ENCODE data around the gene ANKMY2.
"Not testable (repeated sequence)": the region's sequence is repeated elsewhere in the genome, so short reads cannot be mapped to it uniquely, and the experiment has no call there.

ANKMY2 gene

GRCh38 chr7:16659854-16660497 lies 14.4 kb upstream of the ANKMY2 start:
- not testable (repeated sequence) for DNase-seq (ENCODE audit: low read depth in 2 of 2, low spot score in 1 of 2)

DNA sequence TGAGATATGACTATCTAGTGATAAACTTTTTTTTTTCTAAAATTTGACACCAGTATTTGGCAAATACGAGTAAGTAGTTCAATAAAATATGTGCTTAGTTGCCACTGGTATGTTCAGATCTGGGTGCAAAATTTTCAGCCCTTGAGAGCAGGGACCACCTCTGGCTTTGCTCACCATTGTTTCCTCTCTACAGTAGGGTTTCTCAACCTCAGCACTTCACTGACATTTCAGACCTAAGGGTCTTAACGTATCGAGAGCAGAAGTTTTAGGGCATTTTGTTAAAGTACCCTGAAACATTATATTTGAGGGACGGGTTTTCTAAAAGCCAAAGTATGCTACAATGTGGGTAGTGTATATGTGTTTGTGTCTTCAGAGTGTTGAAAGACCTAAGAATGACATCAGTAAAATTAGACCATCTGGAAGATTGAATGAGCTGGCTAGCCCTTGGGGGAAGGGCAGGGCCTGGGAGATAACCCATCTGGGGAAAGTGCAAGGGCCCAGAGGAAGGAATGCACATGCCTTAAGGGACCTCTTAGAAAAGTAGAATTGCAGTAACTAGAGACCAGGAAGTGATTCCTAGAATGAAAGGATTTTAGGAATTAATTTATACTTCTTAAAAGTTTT lies 12.2 kb upstream of the ANKMY2 start:
- no peak for DNase-seq (ENCODE audit: low read depth in 2 of 2, low spot score in 1 of 2)

GRCh38 chr7:16656141-16656540 lies 10.6 kb upstream of the ANKMY2 start:
- DNase-seq (ENCODE audit: low read depth in 2 of 2, low spot score in 1 of 2): no peak

DNA sequence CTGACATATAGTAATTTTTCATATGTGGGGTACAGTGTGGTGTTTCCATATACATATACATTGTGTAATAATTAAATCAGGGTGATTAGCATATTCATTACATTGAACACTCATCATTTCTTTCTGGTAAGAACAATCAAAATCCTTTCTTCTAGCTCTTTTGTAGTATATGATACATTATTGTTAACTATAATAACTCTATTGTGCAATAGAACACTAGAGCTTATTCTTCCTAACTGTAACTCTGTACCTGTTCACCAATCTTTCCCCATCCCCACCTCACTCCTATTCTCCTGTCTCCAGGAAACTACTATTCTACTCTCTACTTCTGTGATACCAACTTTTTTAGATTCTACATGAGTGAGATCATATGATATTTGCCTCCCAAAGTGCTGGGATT lies 9.8 kb upstream of the ANKMY2 start:
- no peak for DNase-seq (ENCODE audit: low read depth in 2 of 2, low spot score in 1 of 2)

DNA sequence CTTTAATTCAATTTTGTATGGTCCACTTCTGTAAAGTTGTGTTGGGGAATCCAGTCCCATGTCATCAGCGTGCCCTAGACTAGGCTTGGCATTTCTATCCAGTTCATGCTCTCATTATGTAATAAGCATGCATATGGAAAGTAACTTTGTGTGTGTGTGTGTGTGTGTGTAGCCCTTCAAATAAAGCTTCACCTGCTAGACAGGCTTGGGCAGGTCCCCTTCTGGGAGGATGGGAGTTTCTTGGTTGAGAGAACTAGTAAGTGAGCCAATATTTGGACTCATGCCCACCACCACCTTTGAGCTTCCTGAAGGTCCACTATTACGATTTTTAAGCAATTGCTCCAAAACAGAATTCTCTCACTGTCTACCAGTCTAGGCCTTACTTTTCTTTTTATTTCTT lies 7.3 kb upstream of the ANKMY2 start:
- no peak for DNase-seq (ENCODE audit: low read depth in 2 of 2, low spot score in 1 of 2)

GRCh38 chr7:16652240-16652583 lies 6.7 kb upstream of the ANKMY2 start:
- DNase-seq (ENCODE audit: low read depth in 2 of 2, low spot score in 1 of 2): no peak

DNA sequence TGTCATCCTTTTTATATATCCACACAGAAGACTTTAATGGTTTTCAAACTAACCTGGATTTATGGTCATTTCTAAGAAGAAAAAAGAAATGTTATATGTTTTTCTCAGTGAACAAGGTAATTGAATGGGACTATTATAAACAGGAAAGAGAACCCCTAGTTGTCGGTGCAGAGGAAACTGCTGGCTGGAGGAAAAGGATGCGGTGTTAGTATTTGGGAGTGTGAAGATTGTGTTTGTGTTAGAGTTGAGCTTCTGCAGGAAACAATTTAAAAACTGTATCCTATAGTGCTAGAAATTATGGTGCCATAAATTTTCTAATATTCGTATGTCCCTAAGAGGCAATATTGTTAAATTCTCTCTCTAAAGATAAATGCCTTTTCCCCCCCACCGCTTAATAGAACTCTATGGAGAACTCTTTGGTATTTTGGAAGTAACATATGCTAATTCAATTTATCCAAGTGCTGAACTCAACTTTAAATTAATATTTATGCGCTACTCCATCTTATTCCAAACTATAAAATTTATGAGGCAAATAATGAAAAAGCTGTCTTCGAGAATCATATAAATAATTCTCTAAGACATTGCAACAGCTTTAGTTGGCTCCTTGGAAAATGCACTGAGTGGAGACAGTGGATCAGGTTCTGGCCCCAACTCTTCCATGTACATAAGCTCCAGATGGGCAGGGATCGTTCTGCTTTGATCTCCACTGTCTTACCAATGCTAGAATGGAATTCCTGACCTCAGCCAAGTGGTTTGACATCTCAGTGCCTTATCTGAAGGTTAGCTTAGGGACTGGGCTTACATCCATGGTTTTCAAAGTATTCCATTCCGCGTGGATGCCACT lies 6.1 kb upstream of the ANKMY2 start:
- DNase-seq (ENCODE audit: low read depth in 2 of 2, low spot score in 1 of 2): no peak

- DNase-seq (ENCODE audit: low read depth in 2 of 2, low spot score in 1 of 2): no peak
Measured at GRCh38 chr7:16650266-16650665, 4.7 kb upstream of the ANKMY2 start.

DNA sequence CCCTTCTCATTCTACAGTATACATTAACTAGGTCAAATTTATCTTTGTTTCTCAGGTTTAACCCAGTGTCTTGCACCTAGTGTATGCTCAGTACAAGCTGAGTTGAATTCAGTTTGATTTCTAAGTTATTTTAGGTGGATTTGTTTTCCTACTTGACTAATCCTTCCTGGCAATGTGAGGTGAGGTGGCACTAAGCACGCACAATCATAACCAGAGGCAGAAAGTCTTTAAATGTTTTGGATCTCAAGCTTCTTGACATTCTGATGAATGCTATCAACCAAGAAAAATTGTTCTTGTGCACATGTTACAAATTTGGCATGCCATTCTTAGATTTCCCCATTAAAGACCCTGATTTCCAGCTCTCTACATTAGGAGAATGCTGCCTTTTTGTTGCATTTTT lies 3.6 kb upstream of the ANKMY2 start:
- DNase-seq (ENCODE audit: low read depth in 2 of 2, low spot score in 1 of 2): no peak

- no peak for DNase-seq (ENCODE audit: low read depth in 2 of 2, low spot score in 1 of 2)
Measured at GRCh38 chr7:16648551-16648950, 3.0 kb upstream of the ANKMY2 start.

DNA sequence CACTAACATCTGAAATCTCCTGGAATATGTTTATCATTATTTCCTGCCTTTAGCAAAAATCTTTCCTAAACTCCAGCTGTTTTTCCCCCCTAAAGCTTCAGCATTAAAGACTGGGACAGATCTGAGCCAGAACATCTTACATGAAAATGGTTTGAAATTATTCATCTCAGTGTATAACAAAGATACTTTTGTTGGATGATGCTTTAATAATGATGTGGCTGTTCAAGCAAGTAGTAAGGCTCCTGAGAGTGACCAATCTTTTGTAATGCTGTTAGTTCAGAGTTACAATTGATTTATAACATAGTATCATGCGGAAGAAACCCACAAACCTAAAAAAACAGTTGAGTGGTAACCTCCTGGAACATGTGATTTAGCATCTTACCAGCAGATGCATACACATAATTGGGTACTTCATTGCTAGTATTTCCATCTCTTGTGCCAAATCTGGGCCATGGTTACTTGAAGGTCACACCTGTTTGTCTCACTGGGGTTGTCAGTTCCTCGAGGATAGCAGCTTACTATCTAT lies 1.9 kb upstream of the ANKMY2 start:
- DNase-seq (ENCODE audit: low read depth in 2 of 2, low spot score in 1 of 2): no peak

- no peak for DNase-seq (ENCODE audit: low read depth in 2 of 2, low spot score in 1 of 2)
Measured at GRCh38 chr7:16646472-16647072, 1.0 kb upstream of the ANKMY2 start.

GRCh38 chr7:16644636-16645592 lies 640 bp downstream of the ANKMY2 start:
- peak in 1 of 2 donors; percentile 32 for DNase-seq (ENCODE audit: low read depth in 2 of 2, low spot score in 1 of 2)

DNA sequence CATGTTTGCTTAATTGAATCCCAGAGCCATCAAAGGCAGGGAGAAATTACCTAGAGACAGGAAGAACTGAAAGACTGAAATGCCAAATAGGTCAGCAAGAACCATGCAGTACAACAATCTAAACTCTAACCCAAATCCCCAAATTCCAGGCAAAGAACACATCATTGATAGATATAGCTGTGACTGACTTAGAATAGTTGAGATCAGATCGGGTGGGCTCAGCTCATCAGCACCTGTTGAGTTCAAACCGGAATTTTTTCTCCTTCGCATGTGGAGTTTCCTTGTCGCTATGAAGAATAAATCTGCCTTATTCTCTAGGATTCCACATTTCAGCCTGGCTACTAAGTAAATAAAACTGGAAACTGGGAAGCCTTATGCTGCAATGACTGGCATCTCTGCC lies 1.4 kb downstream of the ANKMY2 start:
- DNase-seq (ENCODE audit: low read depth in 2 of 2, low spot score in 1 of 2): no peak

- no peak for DNase-seq (ENCODE audit: low read depth in 2 of 2, low spot score in 1 of 2)
Measured at GRCh38 chr7:16638282-16639280, 7.0 kb downstream of the ANKMY2 start.

GRCh38 chr7:16637379-16637778 lies 8.2 kb downstream of the ANKMY2 start:
- DNase-seq (ENCODE audit: low read depth in 2 of 2, low spot score in 1 of 2): no peak

DNA sequence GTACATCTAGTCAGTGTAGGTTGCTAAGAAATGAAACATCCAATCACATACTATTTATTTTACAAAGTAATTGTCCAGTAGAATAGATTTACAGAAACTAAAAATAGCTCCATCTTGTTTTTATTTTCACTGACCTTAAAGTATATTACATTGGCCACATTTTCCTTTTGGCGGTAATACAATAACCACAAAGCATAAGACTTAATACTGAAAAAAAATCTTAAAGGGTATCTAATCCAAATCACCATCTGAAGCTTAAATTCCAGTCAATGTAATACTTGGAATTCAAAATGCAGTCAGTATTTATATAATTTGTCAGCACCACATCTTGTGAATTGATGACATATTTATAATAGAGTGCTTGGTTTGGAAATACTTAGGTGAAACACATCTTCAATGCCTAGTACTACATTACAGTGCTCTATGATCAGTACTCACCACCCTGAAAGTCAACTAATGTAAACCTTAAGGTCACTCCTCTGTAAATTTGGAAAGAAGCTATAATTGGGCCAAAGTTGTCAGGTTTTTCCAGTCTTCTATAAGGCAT lies 8.9 kb downstream of the ANKMY2 start:
- DNase-seq (ENCODE audit: low read depth in 2 of 2, low spot score in 1 of 2): no peak

GRCh38 chr7:16634271-16634738 lies 11.2 kb downstream of the ANKMY2 start:
- no peak for DNase-seq (ENCODE audit: low read depth in 2 of 2, low spot score in 1 of 2)

DNA sequence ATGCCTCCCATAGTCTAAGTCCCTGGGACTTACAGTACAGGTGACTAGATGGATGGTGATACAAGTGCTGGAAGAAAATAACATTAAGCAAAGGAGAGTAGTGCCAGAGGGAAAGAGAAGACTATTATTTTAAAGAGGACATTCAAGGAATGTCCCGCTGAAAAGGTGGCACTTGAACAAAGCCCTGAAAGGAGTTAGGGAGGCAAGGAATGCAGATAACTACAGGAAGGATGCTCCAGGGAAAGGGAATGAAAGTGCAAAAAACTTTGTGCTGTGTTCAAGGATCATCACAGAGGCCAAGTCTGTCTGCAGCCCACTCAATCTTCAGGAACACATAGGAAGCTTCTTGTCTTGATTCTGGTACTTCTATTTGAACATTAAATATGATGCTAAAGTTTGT lies 14.9 kb downstream of the ANKMY2 start:
- DNase-seq (ENCODE audit: low read depth in 2 of 2, low spot score in 1 of 2): no peak

Measured in stimulated activated CD8-positive, alpha-beta memory T cell treated with anti-CD3 and anti-CD28 coated beads, Interleukin-4, amount 100 ng/mL, for 4 hours (primary cell).